GM19043 (cell line): ENCODE results near the gene FITM1.

Experiments used
- ATAC-seq: cut with Tn5 transposase; IDR thresholded peaks from one replicate; pipeline ENCODE4 v1.9.1; 2021; ENCODE audit warnings: low read depth; ENCODE audit not compliant: unreplicated experiment

Gene FITM1

GRCh38 chr14:24179294-24179960 is 49.0 kb downstream of the FITM1 start:
- ATAC-seq, result no peak

DNA sequence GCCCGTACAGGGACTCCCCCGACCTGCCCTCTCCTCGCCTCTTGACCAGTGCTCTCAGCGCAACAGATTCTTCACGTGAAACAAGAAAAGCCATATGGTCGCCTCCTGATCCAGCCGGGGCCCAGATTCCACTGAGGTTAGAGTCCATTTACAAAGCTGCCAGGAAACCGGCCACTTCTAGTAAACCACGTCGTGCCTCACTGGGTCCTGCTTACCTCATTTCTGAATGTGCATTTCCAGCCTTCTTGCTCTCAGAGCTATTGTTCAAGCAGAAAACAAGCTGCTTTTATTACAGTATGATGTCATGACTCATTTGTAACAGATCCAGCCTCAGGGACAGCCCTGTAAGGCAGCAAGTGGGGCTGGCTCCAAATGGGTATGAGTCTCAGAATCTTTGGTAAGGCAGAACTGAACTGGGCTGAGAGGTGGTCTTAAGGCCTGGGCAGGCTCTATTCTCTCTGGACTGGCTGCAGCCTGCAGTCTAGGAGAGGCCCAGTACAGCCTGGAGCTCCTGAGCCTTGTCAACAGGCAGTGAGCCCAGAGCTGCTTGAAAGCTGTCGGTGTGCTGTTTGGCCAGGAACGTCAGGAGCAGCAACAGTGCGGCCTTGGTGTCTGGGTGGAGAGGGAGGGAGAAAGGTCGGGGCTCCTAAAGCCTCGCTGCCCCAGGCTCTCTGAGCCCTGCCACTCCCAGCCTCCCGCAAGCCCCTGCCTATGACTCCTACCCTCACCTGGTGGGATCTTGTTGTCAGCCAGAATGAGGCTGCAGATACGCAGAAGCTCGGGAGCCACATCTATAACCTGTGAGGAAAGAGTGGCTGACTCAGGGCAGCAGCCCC is 49.7 kb downstream of the FITM1 start:
- no peak for ATAC-seq

GRCh38 chr14:24181371-24182077 is 51.1 kb downstream of the FITM1 start:
- no peak for ATAC-seq
